ENCODE measurements around the gene ARIH1.

DNA sequence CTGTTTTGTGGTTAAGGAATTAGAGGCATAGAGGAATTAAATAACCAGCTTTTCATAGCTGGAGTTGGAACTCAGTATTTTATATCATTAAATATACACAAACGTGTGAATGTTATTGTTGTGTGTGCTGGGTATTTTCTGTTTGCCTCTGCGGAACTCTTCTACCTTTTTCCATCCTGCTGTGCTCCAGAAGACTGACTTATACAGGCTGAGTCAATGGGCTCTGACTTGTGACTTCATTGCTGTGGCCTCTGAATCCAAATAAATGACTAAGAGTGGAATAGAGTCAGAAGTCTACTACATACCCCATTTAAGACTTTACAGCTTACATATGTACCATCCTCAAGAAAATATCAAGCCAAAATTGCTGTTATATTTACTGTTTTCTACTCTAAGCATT, 17.6 kb downstream of the ARIH1 start:
- TF ChIP-seq, protein P1, sequence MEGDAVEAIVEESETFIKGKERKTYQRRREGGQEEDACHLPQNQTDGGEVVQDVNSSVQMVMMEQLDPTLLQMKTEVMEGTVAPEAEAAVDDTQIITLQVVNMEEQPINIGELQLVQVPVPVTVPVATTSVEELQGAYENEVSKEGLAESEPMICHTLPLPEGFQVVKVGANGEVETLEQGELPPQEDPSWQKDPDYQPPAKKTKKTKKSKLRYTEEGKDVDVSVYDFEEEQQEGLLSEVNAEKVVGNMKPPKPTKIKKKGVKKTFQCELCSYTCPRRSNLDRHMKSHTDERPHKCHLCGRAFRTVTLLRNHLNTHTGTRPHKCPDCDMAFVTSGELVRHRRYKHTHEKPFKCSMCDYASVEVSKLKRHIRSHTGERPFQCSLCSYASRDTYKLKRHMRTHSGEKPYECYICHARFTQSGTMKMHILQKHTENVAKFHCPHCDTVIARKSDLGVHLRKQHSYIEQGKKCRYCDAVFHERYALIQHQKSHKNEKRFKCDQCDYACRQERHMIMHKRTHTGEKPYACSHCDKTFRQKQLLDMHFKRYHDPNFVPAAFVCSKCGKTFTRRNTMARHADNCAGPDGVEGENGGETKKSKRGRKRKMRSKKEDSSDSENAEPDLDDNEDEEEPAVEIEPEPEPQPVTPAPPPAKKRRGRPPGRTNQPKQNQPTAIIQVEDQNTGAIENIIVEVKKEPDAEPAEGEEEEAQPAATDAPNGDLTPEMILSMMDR (conservative IDR thresholded peaks at IDR 0.05): no peak
- TF ChIP-seq ZFX (IDR thresholded peaks at IDR 0.05): no peak

Data from C4-2B (cell line).